K562 (cell line): ENCODE data around the gene CTXN3. TPM values are rescaled to one million over a fixed set of nuclear protein-coding genes. Genes with fewer than 3 reads are reported as not detected.

Source experiments
- ARID3B ChIP-seq: fragments of 250-450 bp; sonication (Bioruptor Pico); IDR thresholded peaks from 2 replicates; pipeline ENCODE4 v1.4.0; 2020; ENCODE audit warnings: borderline replicate concordance
- E2F5 ChIP-seq: sonication (generic); formaldehyde crosslinking; IDR thresholded peaks from 2 replicates; pipeline ENCODE4 v1.8.0; 2022; ENCODE audit warnings: mild to moderate bottlenecking, missing genetic modification reagents
- ZNF518B ChIP-seq: fragments of 250-450 bp; sonication (Bioruptor Pico); IDR thresholded peaks from 2 replicates; pipeline ENCODE4 v1.5.0; 2021; ENCODE audit warnings: mild to moderate bottlenecking, moderate library complexity
- polyA plus RNA-seq, 8 experiments: library from polyadenylated mRNA; depleted of rRNA in 4 of 8; stranded (reverse) in 5 of 8; unstranded in 3 of 8; fragments of >200 nt; fragmentation: Nextera tagmentation in 2 of 8; fragmentation: Illumina TruSeq in 1 of 8; extraction: Ambion mirVana in 2 of 8; extraction: Trizol in 1 of 8; gene quantifications; 2 replicates each; pipeline versions ENCODE4 v1.2.1 to v1.2.3, GENCODE V29; 2011 to 2014; ENCODE audit warnings: inconsistent platforms in 1 of 8, missing spikeins in 1 of 8
- total RNA-seq, 7 experiments: library from RNA; depleted of rRNA in 6 of 7; stranded (reverse); fragments of >200 nt in 6 of 7; fragmentation: Illumina TruSeq in 2 of 7; extraction: Trizol in 2 of 7; gene quantifications; 2 replicates each; pipeline versions ENCODE4 v1.2.1 to v1.2.3, GENCODE V29; 2011 to 2021; ENCODE audit warnings: low replicate concordance in 1 of 7

CTXN3 gene
- total and polyA plus RNA-seq, 9 of the 15 experiments (the other 6 are each of a cell fraction or from before 2014, with no cell fraction given) = not detected

DNA sequence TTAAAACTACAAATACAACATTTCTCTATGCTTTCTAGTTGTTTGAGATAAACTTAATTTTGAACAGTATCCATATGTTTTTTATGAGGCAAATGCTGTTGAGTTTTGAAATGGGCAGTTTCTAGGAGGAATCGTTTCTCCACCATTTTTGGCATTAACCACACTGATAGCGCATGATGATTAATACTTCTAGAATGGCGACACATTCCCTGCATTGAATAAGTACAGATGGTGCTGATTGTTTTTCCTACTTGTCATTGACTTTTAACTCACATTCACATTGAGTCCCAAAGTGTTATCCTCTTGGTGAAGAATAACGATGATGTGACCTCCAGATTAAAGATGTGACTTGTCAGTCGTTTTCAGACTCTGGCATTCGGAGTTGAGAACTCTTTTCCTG, 47.8 kb downstream of the CTXN3 start (continued):
- TF ChIP-seq ZNF518B (CRISPR knock-in tag) (no peak), ARID3B (CRISPR knock-in tag) (no peak), E2F5 (CRISPR knock-in tag) (no peak)
